ENCODE results near the gene USP22.

DNA sequence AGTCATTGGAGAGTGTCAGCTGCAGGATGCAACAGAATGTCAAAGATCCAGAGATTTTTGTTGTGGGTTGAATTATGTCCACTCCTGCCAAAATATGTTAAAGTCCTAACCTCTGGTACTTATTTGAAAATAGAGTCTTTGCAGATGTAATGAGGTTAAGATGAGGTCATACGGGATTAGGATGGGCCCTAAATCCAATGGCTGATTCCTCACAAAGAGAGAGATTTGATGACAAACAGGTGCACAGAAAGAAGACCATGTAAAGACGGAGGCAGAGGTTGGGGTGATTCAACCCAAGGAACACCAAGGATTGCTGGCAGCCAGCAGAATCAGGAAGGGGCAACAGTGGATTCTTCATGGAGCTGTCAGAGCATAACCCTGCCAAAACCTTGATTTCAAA lies 34.5 kb upstream of the USP22 start:
- TF ChIP-seq, protein P1, sequence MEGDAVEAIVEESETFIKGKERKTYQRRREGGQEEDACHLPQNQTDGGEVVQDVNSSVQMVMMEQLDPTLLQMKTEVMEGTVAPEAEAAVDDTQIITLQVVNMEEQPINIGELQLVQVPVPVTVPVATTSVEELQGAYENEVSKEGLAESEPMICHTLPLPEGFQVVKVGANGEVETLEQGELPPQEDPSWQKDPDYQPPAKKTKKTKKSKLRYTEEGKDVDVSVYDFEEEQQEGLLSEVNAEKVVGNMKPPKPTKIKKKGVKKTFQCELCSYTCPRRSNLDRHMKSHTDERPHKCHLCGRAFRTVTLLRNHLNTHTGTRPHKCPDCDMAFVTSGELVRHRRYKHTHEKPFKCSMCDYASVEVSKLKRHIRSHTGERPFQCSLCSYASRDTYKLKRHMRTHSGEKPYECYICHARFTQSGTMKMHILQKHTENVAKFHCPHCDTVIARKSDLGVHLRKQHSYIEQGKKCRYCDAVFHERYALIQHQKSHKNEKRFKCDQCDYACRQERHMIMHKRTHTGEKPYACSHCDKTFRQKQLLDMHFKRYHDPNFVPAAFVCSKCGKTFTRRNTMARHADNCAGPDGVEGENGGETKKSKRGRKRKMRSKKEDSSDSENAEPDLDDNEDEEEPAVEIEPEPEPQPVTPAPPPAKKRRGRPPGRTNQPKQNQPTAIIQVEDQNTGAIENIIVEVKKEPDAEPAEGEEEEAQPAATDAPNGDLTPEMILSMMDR (conservative IDR thresholded peaks at IDR 0.05): no peak
- TF ChIP-seq ZFX (IDR thresholded peaks at IDR 0.05): no peak

Measured in C4-2B (cell line).